GM21786 (cell line): Measurements from ENCODE around the gene TNS3.
"Not testable (repeated sequence)": the region's sequence is repeated elsewhere in the genome, so short reads cannot be mapped to it uniquely, and the experiment has no call there.

ENCODE experiments used
- ATAC-seq: cut with Tn5 transposase; IDR thresholded peaks from one replicate; pipeline ENCODE4 v1.9.1; 2021; ENCODE audit not compliant: unreplicated experiment

TNS3 gene

DNA sequence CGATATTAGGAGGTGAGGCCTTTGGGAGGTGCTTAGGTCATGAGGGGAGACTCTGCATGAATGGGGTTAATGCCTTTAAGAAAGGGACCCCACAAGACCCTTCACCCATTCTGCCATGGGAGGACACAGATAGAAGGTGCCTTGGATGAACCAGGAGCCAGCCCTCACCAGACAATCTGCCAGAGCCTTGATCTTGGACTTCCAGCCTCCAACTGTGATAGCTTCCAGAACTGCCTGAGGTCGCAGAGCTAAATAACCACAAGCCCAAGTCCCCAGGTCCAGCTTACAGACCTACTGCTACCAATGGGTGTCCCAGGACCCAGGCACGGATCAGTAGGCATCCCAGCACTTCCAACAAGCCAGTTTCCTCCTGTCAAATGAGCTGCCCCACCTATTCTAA is 37.5 kb downstream of the TNS3 start:
- no peak for ATAC-seq

DNA sequence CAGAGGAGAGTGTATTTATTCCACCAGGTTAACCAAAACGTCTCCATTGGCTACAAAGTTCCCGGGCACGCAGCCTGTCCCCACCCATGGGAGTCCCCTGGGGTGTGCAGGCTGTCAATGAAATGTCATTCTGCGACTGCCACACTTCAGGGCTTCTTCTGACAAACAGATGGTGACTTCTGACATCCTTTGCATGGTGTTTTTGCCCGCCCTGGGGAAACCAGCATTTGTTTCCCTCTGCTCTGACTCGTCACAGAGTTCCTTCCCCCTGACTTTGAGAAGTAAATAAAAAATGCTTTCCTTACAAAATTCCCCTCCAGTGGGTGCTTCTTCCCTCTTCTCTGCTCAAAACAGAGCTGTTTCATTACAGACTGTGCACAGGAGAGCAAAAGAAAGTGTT is 38.2 kb downstream of the TNS3 start:
- ATAC-seq, result no peak

DNA sequence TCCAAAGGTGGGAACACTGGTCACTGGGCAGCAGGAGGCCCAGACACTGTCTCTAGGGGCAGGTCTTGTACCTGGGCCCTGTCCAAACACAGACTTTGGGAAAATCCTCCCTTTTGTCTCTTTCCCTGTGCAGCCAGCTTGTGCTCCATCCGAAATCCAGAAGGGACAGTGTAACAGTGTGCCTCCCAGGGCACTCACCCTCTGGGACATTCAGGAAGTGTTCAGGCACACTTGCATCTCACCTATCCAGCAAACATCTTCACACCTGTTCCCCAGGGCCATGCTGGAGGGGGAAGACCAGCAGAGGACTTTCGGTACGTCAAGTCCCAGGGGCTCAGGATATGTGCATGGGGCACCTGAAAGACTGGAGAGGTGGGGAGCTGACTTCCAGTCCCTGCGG is 38.9 kb downstream of the TNS3 start:
- ATAC-seq, result no peak

DNA sequence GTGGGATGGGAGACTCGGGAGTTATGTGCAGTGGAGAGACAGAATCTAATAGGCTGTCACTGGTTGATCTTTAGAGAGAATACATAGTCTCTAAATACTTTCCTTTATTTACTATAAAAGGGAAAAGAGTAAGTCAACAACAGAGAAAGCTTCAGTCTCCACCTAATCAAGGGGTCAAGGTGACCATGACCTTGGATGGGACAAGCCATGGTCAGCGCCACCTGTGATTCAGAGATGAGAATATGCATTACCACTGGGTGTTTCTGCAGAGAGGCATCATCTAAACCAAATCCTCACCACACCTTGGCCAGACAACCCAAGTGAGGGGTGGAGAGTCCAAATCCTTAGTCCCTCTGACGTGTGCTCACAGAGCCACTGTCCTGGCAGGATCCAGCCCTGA is 39.9 kb downstream of the TNS3 start:
- ATAC-seq, result no peak

DNA sequence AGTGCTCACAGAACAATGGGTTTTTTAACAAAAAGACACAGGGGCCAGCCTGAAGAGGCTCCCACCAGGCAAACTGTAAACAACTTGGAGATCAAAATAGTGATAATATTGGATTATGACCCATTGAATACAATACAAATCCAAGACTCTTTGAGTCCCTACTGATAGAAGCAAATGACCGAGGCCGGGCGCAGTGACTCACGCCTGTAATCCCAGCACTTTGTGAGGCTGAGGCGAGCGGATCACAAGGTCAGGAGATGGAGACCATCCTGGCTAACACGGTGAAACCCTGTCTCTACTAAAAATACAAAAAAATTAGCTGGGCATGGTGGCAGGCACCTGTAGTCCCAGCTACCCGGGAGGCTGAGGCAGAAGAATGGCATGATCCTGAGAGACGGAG is 40.4 kb downstream of the TNS3 start:
- ATAC-seq, result not testable (repeated sequence)

DNA sequence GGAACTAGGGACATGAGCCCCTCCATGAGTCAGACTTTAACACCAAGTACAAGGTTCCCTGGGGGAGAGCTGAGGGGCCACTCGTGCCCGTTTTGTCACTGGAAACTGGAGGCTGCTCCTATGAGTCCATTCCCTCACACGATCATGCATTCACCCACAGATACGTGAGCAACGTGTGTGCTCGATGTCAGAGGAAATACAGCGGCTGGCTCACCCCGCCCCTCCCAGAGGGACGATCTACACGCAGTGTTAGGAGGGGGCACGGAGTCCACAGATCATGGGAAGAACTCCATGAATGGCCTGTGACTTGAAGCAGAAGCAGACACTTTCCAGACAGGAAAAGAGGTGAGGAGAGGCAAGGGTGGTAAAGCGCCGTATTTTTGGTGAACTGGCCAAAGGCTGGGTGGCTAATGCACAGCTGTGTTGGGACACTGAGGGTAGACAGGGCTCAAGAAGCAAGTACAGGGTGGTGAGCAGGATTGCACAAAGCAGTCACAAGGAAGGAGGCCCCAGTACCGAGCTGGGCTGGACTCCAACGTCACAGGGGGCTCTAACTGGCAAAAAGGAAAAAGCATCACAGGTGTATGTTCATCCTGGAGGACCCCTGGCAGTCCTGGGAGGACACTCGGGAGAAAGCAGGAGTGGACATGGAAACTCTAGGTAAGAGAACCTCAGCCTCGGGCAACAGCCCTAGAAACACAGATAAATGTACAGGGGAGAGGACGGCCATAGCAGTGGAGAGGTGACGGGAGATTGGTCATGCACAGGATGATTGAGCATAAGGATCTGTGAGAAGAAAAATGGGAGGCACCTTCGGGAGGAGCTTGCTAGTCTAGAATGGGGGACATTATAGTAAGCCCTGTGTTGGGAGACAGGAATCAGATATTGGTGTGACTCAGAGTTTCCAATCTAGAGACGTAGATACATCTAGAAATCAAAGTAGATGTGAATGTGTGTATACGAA is 41.2 kb downstream of the TNS3 start:
- ATAC-seq, result no peak

DNA sequence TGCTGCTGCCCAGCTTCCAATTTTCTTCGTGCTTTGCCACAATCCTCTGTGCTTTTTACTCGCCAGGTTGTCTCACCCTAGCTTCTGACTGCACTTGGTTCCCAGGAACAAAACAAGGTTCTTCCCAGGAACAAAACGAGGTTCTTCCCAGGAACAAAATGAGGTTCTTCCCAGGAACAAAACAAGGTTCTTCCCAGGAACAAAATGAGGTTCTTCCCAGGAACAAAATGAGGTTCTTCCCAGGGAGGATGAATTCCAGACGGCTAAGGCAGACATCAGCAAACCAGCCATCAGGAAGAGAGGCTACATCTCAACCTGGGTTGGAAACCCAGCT is 41.9 kb downstream of the TNS3 start:
- no peak for ATAC-seq

DNA sequence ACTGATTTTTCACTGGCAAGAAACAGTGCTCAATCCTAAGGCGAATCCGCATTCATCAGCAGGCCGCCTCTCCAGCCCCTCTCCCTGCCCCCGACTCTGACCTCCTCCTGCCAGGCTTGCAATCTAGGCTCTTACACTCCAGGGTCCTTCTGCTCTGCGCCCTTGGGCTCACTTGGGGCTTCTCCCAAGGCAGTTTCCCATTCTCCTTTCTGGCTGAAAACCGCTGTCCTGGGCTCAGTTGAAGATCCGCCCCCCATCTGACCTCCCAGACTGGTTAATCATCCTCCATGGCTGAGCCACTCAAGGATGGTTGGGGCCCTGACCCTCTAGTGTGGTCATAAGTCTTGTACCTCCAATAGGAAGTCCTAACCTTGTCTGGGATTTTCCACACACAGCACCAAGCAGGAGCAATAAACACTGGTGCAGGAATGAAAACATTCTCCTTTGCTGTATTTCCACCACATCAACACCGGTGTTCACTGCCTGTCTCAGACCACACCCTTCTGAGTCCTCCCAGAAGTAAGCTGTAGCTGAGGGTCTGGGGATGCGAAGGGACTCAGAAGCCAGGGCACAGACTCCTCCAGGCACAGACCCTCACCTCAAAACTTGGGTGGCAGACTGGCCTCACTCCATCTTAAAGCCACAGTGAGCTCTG is 42.4 kb downstream of the TNS3 start:
- ATAC-seq, result no peak

DNA sequence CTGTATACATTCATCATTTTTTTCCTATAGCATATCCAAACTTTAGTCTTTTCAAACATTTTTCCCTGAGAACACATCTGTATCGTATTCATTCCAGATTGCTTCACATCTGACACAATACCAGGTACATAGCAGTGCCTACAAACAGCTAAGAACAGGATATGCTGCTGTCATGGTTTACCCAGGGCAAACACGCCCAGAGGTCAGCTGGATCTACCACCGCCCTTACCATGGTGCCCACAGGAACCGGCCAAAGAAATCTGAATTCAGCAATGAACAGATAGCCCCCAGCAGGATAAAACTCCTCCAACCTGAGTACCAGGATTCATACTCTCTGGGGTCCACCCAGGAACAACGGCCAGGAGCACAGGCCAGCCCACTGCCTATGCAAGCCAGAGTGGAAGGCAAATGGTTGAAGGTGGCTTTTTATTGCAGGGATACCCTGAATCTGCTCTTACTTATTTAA is 43.0 kb downstream of the TNS3 start:
- no peak for ATAC-seq

DNA sequence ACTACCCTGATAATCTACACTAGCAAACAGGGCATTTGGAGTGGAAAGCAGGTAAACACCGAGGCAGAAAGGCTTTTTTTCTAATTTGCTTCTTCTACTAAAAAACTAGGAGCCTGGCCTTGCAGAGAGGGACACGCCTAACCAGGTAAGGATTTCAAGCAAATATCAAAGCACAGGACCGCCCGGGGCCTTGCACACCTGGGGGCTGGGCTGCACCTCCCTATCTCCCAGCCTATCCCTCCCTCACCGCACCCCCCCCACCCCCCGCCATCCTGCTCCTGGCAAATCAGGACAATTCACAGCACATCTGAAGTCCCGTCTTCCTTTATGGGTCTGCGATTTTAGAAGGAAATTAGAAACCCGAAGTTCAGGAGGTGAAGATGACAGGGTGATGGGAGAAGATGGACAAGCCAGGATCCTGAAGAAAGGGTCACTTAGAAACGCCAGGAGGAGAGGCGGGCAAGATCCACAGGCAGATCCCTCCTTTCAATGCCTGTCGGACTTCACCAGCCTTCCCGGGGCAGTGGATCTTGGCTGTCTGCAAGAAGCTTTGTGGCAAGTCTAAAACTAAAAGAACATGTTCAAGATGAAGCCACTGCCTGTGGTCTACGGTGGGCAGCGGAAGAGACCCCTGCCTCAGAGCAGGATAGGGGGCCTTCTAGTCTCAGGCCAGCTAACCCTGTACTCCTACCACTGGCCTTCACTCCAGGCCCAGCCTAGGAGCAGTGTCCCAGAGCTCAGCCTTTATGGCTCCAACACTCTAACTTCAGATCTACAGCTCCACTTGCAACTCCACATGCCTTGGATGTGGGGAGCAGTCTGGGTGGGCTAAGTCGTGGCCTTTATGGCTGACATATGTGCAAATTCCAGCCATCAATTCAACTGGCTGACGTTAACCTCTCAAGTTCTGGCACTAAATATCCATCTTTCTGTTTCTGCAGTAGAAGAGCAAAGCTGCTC is 43.9 kb downstream of the TNS3 start:
- ATAC-seq, result no peak

DNA sequence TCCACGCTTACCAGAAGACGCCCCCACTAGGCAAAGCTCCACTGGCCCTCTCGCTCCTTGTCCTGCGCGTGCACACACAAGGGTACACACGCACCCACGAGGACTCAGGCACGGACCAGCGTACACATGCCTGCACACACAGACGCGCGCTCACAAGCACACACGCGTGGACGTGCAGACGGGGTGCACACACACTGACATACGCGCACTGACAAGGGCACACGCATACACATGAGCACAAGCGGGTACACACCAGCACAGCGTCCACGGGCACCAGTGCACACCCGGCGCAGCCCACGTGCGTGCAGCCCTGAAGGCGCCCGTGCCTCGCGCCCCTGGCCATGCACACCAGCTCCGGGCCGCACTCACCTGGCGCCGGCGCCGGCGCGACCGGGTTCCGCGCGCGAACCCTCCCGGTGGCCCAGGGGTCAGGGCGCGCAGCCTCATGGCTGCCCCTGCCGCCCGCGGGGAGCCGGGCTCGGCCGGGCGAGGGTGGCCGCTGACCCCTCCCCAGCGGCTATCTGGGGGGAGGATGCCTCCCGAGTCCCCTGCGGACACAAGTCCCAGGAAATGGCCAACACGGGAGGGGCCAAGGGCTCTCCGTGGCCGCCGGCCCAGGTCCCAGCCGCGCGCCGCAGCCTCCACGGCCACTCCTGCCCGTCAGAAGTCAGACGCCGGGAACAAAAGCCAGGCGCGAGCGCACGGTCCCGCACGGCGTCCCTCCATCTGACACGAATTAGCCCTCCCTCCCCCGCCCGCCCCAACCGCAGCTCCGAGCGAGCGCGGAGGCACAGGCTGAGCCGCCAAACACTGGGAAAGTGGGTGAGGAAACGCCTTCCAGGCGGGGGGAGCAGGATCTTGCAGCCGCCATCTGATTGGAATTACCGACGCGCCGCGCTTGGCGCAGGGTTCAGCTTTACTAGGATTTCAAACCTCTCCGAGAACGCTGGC is 45.0 kb downstream of the TNS3 start:
- ATAC-seq, result no peak

DNA sequence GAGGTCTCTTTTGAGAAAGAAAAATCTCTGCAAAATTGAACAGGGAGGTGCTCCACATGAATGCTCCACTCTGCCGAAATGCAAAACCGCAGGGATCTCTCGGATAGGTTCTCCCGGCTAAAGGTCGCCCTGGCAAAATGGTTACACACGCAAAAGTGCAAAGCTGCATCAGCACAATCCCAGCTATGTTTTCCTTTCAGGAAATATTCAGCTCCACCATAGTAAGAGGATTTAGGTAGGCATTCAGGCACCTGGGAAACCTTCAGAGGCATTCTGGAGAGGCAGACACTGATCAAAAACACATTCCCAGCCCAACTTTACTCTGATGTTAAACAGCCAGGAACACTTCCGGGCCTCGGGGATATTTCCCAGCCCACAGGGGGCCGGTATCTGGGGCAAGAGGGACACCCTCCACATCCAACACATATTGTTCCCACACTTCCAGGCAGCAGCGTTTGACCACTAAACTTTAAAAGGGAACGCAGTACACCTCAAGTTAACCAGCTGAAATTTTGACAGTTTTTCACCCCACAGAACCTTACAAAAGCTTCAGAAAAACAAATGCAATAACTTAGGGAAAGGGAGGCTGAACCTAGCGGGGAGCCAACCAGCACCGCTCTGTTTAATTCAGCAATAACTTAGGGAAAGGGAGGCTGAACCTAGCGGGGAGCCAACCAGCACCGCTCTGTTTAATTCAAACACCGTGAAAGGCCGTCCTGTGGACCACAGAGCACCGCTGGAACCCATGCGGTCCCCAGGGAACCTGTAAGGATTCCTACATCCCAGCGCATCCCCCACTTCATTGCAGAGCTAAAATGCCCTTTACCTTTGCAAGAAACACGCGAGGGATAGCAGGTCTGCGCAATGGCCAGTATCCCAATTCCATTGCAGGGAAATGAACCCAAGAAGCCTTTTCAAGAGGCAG is 45.9 kb downstream of the TNS3 start:
- no peak for ATAC-seq

DNA sequence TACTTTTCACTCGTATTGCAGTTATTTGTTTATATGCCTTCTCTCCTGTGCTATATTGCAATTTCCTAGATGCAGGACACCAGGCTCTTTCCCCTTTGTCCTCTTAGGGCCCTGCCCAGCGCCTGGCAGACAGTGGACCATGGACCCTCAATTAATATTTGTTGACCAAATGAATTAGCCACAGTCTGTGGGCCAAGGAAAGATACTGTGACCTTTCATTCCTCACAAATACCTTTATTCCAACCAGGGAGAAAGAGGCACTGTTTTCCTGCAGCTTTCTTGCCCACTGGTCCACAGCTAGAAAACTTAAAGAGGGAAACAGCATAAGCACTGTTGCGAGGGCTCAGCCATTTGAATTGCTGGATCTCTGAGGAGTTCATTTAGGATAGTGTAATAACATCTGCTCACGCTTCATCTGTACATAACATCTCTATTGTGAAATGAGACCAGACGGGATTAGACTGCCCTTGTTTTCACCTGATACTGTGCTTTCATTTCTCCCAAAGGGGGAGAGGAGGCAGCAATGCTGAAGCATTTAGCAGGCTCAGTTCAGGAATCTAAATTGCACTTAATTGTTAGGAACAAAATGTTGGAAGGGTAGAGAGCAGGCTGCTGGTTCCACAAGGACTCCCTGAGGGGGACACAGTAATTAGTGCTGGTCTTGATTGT is 46.7 kb downstream of the TNS3 start:
- no peak for ATAC-seq

DNA sequence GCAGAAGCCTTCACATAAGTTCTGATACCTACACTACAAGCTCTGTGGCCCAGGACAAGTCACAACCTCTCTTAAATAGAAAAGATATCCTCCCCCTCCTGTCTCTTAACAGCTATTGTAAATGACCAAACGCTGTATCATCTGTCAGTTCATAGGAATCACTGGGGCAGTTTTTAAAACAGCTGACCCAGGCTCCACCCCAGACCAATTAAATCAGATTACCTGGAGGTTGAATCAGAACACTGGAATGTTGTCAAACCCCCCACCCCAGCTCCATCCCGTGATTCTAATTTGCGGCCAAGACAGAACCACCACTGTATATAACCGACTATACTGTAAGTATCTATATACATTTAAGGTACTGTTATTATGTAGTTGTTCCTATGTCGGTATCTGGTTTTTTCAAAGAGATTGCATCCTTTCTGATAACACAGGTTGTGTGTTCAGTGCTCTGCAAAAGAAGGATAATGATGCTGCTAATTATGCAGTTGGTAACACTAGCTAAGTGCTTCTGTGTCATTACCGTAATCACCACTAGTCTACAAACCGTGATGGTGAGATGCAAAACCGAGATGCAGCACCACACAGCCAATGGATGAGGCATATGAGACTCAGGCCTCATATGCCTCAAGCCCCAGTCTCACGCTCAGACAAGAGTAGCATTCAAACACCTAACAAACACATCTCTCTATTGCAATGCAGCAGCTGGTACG is 47.4 kb downstream of the TNS3 start:
- ATAC-seq, result no peak

DNA sequence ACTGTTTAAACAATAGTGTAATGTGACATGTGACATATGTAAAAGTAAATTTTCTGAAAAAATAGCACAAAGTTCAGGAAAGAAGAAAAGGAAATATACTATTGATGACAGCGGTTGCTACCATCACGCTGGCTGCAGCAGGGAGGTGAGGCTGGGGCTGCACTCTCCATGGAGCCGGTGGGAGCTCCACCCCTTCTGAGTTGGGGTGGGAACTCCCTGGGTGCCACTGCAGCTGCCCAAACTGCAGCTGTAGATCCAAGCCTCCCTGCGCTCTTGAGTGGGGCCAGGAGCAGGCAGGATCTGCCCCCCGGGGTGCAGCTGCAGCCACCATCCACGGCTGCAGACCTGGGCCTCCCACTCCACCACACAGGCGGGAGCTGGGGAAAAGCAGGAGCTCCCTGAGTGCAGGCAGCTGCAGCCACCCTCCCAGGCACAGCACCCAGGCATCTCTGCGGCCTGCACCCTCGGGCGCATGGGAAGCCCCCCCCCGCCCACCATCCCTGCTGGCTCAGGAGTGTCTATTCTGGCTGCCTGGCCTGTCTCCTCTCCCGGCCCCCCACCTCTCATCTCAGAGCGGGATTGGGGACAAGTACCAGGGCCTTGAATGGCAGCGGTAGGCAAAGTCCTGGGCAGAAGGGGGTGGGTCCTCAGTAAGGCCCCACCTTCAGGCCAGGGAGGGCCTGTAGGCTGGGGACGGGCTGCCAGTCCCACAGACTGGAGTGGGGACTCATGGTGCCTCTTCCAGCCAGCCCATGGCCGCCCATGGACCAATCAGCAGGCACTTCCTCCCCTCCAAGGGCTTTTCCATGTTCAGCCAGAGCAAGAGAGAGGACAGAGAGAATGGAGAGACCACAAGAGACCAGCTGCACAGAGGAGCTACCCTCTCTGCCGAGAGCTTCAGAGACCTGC is 50.1 kb downstream of the TNS3 start:
- ATAC-seq, result no peak

DNA sequence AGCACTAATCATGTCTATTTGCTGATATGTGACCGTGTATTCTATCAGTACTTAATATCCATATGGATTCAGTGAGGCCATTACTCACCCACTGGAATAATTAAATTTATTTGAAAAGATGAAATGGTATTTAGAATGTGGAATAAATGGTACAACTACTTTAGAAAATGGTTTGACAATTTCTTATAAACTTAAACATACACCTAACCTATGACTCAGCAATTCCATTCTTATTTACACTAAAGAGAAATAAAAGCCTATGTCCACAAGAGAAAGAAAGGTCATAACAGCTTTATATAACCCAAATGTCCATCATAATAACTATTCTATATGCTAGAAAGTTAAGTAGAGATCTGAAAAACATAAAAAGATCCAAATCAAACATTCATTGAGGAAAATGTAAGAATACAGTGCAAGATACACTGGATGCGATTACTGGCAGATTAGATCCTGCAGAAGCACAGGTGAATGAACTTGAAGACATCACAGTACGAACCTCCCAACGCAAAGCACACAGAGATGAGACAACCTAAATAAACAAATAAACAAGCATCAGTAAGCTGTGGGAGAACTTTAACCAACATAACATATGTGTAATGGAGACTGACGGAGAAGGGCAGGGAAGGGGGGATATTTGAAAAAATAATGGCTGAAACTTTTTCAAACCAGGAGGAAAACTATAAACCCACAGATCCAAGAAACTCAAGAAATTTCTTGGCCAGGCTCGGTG is 51.9 kb downstream of the TNS3 start:
- ATAC-seq, result no peak
